Osteoblast (primary cell): ENCODE measurements around the gene GRIA4. TPM values are rescaled to one million over a fixed set of nuclear protein-coding genes. Genes with fewer than 3 reads are reported as not detected.

ENCODE experiments used
- DNase-seq: peaks from one replicate; pipeline ENCODE4 v3.0.0; 2011; ENCODE audit warnings: low spot score, mixed read lengths; ENCODE audit not compliant: insufficient read length; ENCODE audit errors: missing footprints
- H2AFZ ChIP-seq: 2 replicates; pipeline ENCODE4 v1.6.0; 2011; ENCODE audit warnings: mild to moderate bottlenecking, low read length
- H3K27ac ChIP-seq: 2 replicates; pipeline ENCODE4 v1.5.1; 2011; ENCODE audit warnings: mild to moderate bottlenecking, low read depth, low read length, moderate library complexity
- H3K27me3 ChIP-seq: 2 replicates; pipeline ENCODE4 v1.6.0; 2012; ENCODE audit warnings: mild to moderate bottlenecking, control low read depth, inconsistent platforms, low read length, moderate library complexity; ENCODE audit not compliant: insufficient read depth
- H3K36me3 ChIP-seq: 2 replicates; pipeline ENCODE4 v1.5.1; 2011; ENCODE audit warnings: mild to moderate bottlenecking, low read length, control low read depth, moderate library complexity; ENCODE audit not compliant: insufficient read depth
- H3K4me1 ChIP-seq: 2 replicates; pipeline ENCODE4 v1.5.1; 2011; ENCODE audit warnings: mild to moderate bottlenecking, low read length, control low read depth, moderate library complexity; ENCODE audit not compliant: insufficient read depth
- H3K4me2 ChIP-seq: 2 replicates; pipeline ENCODE4 v1.6.0; 2011; ENCODE audit warnings: mild to moderate bottlenecking, low read length; ENCODE audit not compliant: insufficient read depth
- H3K4me3 ChIP-seq: fragments of 200-600 bp; sonication (generic); 3 replicates; pipeline ENCODE4 v1.5.1; 2012; ENCODE audit warnings: mild to moderate bottlenecking, low read length, inconsistent platforms; ENCODE audit not compliant: insufficient read depth
- H3K79me2 ChIP-seq: 2 replicates; pipeline ENCODE4 v1.6.0; 2012; ENCODE audit warnings: mild to moderate bottlenecking, low read length, control low read depth, inconsistent platforms; ENCODE audit not compliant: insufficient read depth
- H3K9me3 ChIP-seq: 2 replicates; pipeline ENCODE4 v1.5.1; 2011; ENCODE audit warnings: low read depth, low read length, control low read depth
- H4K20me1 ChIP-seq: 2 replicates; pipeline ENCODE4 v1.6.0; 2012; ENCODE audit warnings: mild to moderate bottlenecking, low read length, control low read depth; ENCODE audit not compliant: insufficient read depth
- total RNA-seq: library from RNA; depleted of rRNA; stranded (reverse); fragments of >200 nt; gene quantifications from 2 replicates; pipeline ENCODE4 v1.2.3, GENCODE V29; 2012
- TF ChIP-seq, protein P1 (sequence below): IDR thresholded peaks from 2 replicates; pipeline ENCODE4 v1.5.1; 2011; ENCODE audit warnings: mild to moderate bottlenecking, low read depth, low read length, moderate library complexity; ENCODE audit errors: extremely low read depth

The GRIA4 gene
- total RNA-seq, 1 donor = not detected

- Histone ChIP-seq H3K9me3 (no peaks in the 10 kb centered on the region), H3K4me1 (no peaks in the 10 kb centered on the region), H4K20me1 (no peaks in the 10 kb centered on the region), H3K36me3 (no peaks in the 10 kb centered on the region), H3K27me3 (no peaks in the 10 kb centered on the region), H3K79me2 (no peaks in the 10 kb centered on the region), H3K27ac (no peak overlapping the region), H3K4me2 (no peak overlapping the region), H2AFZ (no peak overlapping the region), H3K4me3 (no peak overlapping the region)
- TF ChIP-seq, protein P1, sequence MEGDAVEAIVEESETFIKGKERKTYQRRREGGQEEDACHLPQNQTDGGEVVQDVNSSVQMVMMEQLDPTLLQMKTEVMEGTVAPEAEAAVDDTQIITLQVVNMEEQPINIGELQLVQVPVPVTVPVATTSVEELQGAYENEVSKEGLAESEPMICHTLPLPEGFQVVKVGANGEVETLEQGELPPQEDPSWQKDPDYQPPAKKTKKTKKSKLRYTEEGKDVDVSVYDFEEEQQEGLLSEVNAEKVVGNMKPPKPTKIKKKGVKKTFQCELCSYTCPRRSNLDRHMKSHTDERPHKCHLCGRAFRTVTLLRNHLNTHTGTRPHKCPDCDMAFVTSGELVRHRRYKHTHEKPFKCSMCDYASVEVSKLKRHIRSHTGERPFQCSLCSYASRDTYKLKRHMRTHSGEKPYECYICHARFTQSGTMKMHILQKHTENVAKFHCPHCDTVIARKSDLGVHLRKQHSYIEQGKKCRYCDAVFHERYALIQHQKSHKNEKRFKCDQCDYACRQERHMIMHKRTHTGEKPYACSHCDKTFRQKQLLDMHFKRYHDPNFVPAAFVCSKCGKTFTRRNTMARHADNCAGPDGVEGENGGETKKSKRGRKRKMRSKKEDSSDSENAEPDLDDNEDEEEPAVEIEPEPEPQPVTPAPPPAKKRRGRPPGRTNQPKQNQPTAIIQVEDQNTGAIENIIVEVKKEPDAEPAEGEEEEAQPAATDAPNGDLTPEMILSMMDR = no peak
- DNase-seq = no peak
Observed at GRCh38 chr11:105899772-105900171, 289.9 kb downstream of the GRIA4 start.

GRCh38 chr11:105900515-105901035 lies 290.7 kb downstream of the GRIA4 start:
- no peak overlapping the region for H3K4me2 ChIP-seq
- H3K27ac ChIP-seq = no peak overlapping the region
- no peaks in the 10 kb centered on the region for H4K20me1 ChIP-seq
- DNase-seq = no peak
- no peaks in the 10 kb centered on the region for H3K79me2 ChIP-seq
- H3K9me3 ChIP-seq = no peaks in the 10 kb centered on the region
- H3K36me3 ChIP-seq = no peaks in the 10 kb centered on the region
- no peaks in the 10 kb centered on the region for H3K27me3 ChIP-seq
- no peak overlapping the region for H3K4me3 ChIP-seq
- no peaks in the 10 kb centered on the region for H3K4me1 ChIP-seq
- TF ChIP-seq, protein P1 = no peak
- H2AFZ ChIP-seq = no peak overlapping the region

GRCh38 chr11:105903113-105903512 lies 293.2 kb downstream of the GRIA4 start:
- Histone ChIP-seq H3K4me3 (no peak overlapping the region), H4K20me1 (no peaks in the 10 kb centered on the region), H3K4me2 (no peak overlapping the region), H3K9me3 (no peaks in the 10 kb centered on the region), H2AFZ (no peak overlapping the region), H3K27me3 (no peaks in the 10 kb centered on the region), H3K79me2 (no peaks in the 10 kb centered on the region), H3K36me3 (no peaks in the 10 kb centered on the region), H3K27ac (no peak overlapping the region), H3K4me1 (no peaks in the 10 kb centered on the region)
- DNase-seq = no peak
- TF ChIP-seq, protein P1 = no peak

- H3K4me1 ChIP-seq = no peaks in the 10 kb centered on the region
- H2AFZ ChIP-seq = no peak overlapping the region
- H3K4me3 ChIP-seq = no peak overlapping the region
- no peak overlapping the region for H3K4me2 ChIP-seq
- H3K27me3 ChIP-seq = no peaks in the 10 kb centered on the region
- DNase-seq = no peak
- no peak overlapping the region for H3K27ac ChIP-seq
- no peaks in the 10 kb centered on the region for H4K20me1 ChIP-seq
- TF ChIP-seq, protein P1 = no peak
- no peaks in the 10 kb centered on the region for H3K9me3 ChIP-seq
- H3K36me3 ChIP-seq = no peaks in the 10 kb centered on the region
- no peaks in the 10 kb centered on the region for H3K79me2 ChIP-seq
Observed at GRCh38 chr11:105906517-105906916, 296.6 kb downstream of the GRIA4 start.
